C4-2B (cell line): ENCODE measurements around the gene NACC2.

Source experiments
- H3K27ac ChIP-seq: fragments of 450-650 bp; 2 replicates; pipeline ENCODE4 v1.5.1; 2017
- ZFX ChIP-seq: fragments of 450-650 bp; IDR thresholded peaks from 2 replicates; pipeline ENCODE4 v1.6.1; 2017
- TF ChIP-seq, protein P1 (sequence below): fragments of 450-650 bp; conservative IDR thresholded peaks from 2 replicates; pipeline ENCODE4 v1.5.1; 2017; ENCODE audit warnings: mild to moderate bottlenecking

NACC2 gene

GRCh38 chr9:136089697-136090045, 5.4 kb downstream of the NACC2 start:
- no peak for TF ChIP-seq ZFX
- H3K27ac ChIP-seq: no peak overlapping the region

DNA sequence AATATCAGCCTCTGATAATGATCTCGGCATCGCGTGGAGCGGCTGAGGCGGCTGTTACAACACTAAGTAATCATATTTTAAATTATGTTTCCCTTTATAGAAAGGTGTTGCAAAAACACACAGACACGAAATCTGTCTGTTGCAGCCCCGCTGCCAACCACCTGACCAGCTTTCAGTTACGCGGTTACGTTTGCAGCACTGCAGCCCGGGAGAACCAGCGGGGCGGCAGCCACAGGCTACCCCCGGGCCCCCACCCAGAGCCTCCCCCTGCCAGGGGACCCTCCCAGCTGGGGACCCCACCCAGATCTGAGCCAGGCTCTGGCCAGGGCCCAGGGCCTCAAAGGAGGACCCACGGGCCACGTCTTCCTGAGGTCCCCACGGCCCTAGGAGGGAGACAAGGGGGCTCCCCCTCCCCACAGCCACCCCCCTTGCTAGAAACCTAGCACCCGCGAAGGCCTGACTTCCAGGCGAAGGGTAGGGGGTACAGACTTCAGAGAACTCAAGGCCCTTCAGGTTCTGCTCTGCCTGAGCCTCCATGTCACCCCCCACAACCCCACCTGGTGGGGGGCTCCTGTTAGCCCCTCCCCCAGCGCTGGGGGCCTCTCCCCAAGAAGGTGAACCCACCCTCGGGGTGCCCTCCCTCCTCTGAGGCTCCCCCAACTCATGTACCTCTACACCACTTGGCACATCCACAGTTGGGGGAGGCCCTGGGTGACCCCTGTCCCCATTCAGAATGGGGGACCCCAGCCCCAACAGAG, 6.0 kb downstream of the NACC2 start:
- TF ChIP-seq, protein P1, sequence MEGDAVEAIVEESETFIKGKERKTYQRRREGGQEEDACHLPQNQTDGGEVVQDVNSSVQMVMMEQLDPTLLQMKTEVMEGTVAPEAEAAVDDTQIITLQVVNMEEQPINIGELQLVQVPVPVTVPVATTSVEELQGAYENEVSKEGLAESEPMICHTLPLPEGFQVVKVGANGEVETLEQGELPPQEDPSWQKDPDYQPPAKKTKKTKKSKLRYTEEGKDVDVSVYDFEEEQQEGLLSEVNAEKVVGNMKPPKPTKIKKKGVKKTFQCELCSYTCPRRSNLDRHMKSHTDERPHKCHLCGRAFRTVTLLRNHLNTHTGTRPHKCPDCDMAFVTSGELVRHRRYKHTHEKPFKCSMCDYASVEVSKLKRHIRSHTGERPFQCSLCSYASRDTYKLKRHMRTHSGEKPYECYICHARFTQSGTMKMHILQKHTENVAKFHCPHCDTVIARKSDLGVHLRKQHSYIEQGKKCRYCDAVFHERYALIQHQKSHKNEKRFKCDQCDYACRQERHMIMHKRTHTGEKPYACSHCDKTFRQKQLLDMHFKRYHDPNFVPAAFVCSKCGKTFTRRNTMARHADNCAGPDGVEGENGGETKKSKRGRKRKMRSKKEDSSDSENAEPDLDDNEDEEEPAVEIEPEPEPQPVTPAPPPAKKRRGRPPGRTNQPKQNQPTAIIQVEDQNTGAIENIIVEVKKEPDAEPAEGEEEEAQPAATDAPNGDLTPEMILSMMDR: no peak
- TF ChIP-seq ZFX: no peak
- H3K27ac ChIP-seq: no peak overlapping the region

DNA sequence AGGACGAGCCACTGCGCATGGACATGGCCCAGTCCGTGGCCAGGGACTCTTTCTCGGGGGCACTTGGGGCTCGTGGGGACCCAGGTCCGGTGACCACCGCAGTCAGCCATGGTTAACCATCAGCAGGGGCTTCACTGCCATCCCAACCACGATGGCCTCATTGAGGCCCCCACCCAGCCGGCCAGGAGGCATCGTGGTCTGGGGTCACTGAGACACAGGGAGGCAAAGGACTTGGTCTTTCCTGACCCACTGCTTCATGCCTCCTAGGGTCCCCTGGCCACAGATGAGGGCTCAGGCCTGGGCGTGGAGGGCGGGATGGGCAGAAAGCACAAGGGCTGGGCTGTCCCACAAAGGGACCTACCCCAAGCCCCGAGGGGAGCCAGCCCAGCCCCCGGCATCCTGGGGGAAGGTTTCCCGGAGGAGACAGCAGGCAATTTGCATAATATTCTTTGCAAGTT, 6.6 kb downstream of the NACC2 start:
- TF ChIP-seq, protein P1: no peak
- TF ChIP-seq ZFX: no peak
- H3K27ac ChIP-seq: no peak overlapping the region

GRCh38 chr9:136087741-136088480, 7.2 kb downstream of the NACC2 start:
- no peak overlapping the region for H3K27ac ChIP-seq

GRCh38 chr9:136086951-136087740, 7.9 kb downstream of the NACC2 start:
- H3K27ac ChIP-seq: no peak overlapping the region
- TF ChIP-seq, protein P1: no peak
- TF ChIP-seq ZFX: no peak

More at GRCh38 chr9:136087741-136088480, 7.2 kb downstream of the NACC2 start:
- no peak for TF ChIP-seq ZFX
- TF ChIP-seq, protein P1: no peak

GRCh38 chr9:136086213-136086881, 8.7 kb downstream of the NACC2 start:
- no peak for TF ChIP-seq ZFX
- TF ChIP-seq, protein P1: no peak
- peak overlapping the region; percentile 13 for H3K27ac ChIP-seq

DNA sequence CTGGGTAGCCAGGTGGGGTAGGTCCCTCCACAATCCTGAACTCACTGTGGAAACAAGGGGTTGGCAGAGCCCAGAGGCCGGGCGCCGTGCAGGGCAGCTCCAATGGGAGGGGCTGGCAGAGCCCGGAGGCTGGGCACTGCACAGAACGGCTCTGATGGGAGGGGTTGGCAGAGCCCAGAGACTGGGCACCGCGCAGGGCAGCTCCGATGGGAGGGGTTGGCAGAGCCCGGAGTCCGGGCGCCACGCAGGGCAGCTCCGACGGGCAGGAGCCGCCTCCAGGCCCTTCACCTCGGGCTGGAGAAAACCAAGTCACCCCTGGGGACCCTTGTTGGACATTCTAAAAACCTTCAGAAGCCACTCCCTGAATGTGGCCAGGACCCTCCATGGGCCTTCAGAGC, 9.3 kb downstream of the NACC2 start:
- TF ChIP-seq ZFX: no peak
- TF ChIP-seq, protein P1: no peak
- H3K27ac ChIP-seq: peak overlapping the region; percentile 13
